Neural cell (in vitro differentiated cells): Measurements from ENCODE around the gene PIGQ.

ENCODE experiments used
- CTCF ChIP-seq: fragments of 450-650 bp; IDR thresholded peaks from 2 replicates; pipeline ENCODE4 v1.5.1; 2014; ENCODE audit warnings: antibody characterized with exemption, mild to moderate bottlenecking, moderate library complexity; ENCODE audit not compliant: poor library complexity, severe bottlenecking
- POLR2AphosphoS5 ChIP-seq: IDR thresholded peaks from 2 replicates; pipeline ENCODE4 v1.6.1; 2012

DNA sequence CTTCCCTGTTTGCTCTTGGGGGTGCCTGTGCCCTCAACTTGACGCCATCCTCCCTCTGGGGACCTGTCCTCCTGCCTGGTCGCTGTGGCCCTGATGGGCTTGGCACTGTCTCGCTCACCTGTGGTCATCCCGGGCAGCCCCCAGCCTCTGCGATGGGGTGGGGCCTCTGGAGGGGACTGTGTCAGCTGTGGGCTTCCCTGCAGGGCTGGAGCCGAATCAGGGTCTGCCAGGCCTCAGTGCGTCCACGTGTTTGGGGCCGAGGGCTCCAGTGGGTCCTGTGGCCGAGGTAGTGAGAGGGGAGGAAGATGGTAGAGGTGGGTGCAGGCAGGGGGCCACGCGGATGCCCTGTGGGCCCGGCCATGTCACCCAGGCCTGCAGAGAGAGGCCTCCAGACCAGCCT lies 8.0 kb downstream of the PIGQ start:
- TF ChIP-seq POLR2AphosphoS5 (no peak), CTCF (no peak)
